HL-60 (cell line): ENCODE results near the gene SPINK1.

ENCODE experiments used
- DNase-seq, 2 experiments: peaks; one replicate each; pipeline ENCODE4 v3.0.0-alpha.2; 2010 to 2020; ENCODE audit warnings: low read depth in 1 of 2, low spot score in 1 of 2
- H3K27ac ChIP-seq: fragments of 250-450 bp; sonication (Bioruptor Pico); replicated peaks from 2 replicates; pipeline ENCODE4 v1.5.1; 2020; ENCODE audit warnings: mild to moderate bottlenecking, moderate library complexity
- H3K27me3 ChIP-seq: fragments of 250-450 bp; sonication (Bioruptor Pico); 2 replicates; pipeline ENCODE4 v1.5.1; 2021; ENCODE audit warnings: mild to moderate bottlenecking, moderate library complexity; ENCODE audit not compliant: insufficient read depth, poor library complexity, severe bottlenecking
- H3K4me3 ChIP-seq: replicated peaks from 2 replicates; pipeline ENCODE4 v1.5.1; 2011; ENCODE audit warnings: mild to moderate bottlenecking, control low read depth, low read length; ENCODE audit not compliant: insufficient read depth
- CTCF ChIP-seq: IDR thresholded peaks from one replicate; pipeline ENCODE4 v1.5.1; 2011; ENCODE audit warnings: low read length, control low read depth, inconsistent platforms; ENCODE audit not compliant: insufficient read depth
- GABPA ChIP-seq: IDR thresholded peaks from 2 replicates; pipeline ENCODE4 v1.6.1; 2012; ENCODE audit warnings: low read depth
- POLR2AphosphoS5 ChIP-seq: IDR thresholded peaks from 2 replicates; pipeline ENCODE4 v1.6.1; 2012; ENCODE audit warnings: low read depth
- REST ChIP-seq: IDR thresholded peaks from 2 replicates; pipeline ENCODE4 v1.6.1; 2012; ENCODE audit warnings: low read depth; ENCODE audit not compliant: insufficient replicate concordance
- SPI1 ChIP-seq: IDR thresholded peaks from 2 replicates; pipeline ENCODE4 v1.6.1; 2012; ENCODE audit warnings: low read depth, mild to moderate bottlenecking, borderline replicate concordance

Gene SPINK1

GRCh38 chr5:147878066-147878759 is 46.7 kb upstream of the SPINK1 start, which contains the start of gene SCGB3A2:
Gene SCGB3A2 (plus strand): TSS chr5:147878711. CDS start chr5:147878804, 93 bp downstream.
- no peak for DNase-seq
- no peak within 1 kb of the TSS for H3K4me3 ChIP-seq
- H3K27ac ChIP-seq: no peak within 1 kb of the TSS
- no peak for TF ChIP-seq CTCF
- no peak for TF ChIP-seq SPI1
- no peak for TF ChIP-seq GABPA
- no peak for TF ChIP-seq POLR2AphosphoS5
- TF ChIP-seq REST: no peak
- peaks cover 6% of the 10 kb centered on the region for H3K27me3 ChIP-seq

- Histone ChIP-seq H3K4me3 (no peak overlapping the region), H3K27me3 (peaks cover 6% of the 10 kb centered on the region), H3K27ac (no peak overlapping the region)
- DNase-seq: no peak
- TF ChIP-seq GABPA (no peak), CTCF (no peak), SPI1 (no peak), REST (no peak), POLR2AphosphoS5 (no peak)
Measured at GRCh38 chr5:147876626-147877025, 45.2 kb upstream of the SPINK1 start.

GRCh38 chr5:147876141-147876540 is 44.7 kb upstream of the SPINK1 start:
- H3K27ac ChIP-seq: no peak overlapping the region
- TF ChIP-seq REST (no peak), SPI1 (no peak), GABPA (no peak), CTCF (no peak), POLR2AphosphoS5 (no peak)
- DNase-seq: no peak
- peaks cover 6% of the 10 kb centered on the region for H3K27me3 ChIP-seq
- no peak overlapping the region for H3K4me3 ChIP-seq
